Lung (tissue), 12 donors: Measurements from ENCODE around the gene FAM3B. TPM values are rescaled to one million over a fixed set of nuclear protein-coding genes. Genes with fewer than 3 reads are reported as not detected.

Source experiments
- ATAC-seq: fragments of 200-7000 bp; cut with Tn5 transposase; one replicate; pipeline ENCODE4 v1.9.1; 2020; ENCODE audit warnings: moderate number of reproducible peaks; ENCODE audit not compliant: insufficient read depth, low FRiP score
- DNase-seq, 3 donors: peaks; one replicate each; pipeline ENCODE4 v3.0.0-alpha.2; 2013 to 2017
- H3K27ac ChIP-seq, 2 donors: one replicate each; pipeline ENCODE4 v1.5.1; 2013; ENCODE audit warnings: mild to moderate bottlenecking in 2 of 2, moderate library complexity in 2 of 2, control low read depth in 1 of 2, inconsistent platforms in 1 of 2, low read depth in 1 of 2, low read length in 1 of 2
- H3K27me3 ChIP-seq, 3 donors: one replicate each; pipeline ENCODE4 v1.5.1; 2013; ENCODE audit warnings: low read length in 2 of 3; ENCODE audit not compliant: control insufficient read depth in 3 of 3, insufficient read depth in 3 of 3
- H3K36me3 ChIP-seq, 4 donors: one replicate each; pipeline ENCODE4 v1.5.1; 2013; ENCODE audit warnings: low read length in 4 of 4, mild to moderate bottlenecking in 1 of 4, moderate library complexity in 1 of 4; ENCODE audit not compliant: control insufficient read depth in 4 of 4, insufficient read depth in 4 of 4
- H3K4me1 ChIP-seq, 5 donors: one replicate each; pipeline ENCODE4 v1.5.1; 2013; ENCODE audit warnings: low read length in 5 of 5, mild to moderate bottlenecking in 2 of 5, moderate library complexity in 1 of 5; ENCODE audit not compliant: control insufficient read depth in 5 of 5, insufficient read depth in 5 of 5
- H3K4me3 ChIP-seq: one replicate; pipeline ENCODE4 v1.5.1; 2013; ENCODE audit warnings: mild to moderate bottlenecking, control low read depth, moderate library complexity
- H3K9ac ChIP-seq, 2 donors: one replicate each; pipeline ENCODE4 v1.5.1; 2013; ENCODE audit warnings: low read length in 2 of 2, control low read depth in 1 of 2; ENCODE audit not compliant: insufficient read depth in 1 of 2
- H3K9me3 ChIP-seq, 4 donors: one replicate each; pipeline ENCODE4 v1.5.1; 2013; ENCODE audit warnings: low read length in 3 of 4, mild to moderate bottlenecking in 1 of 4, moderate library complexity in 1 of 4; ENCODE audit not compliant: control insufficient read depth in 4 of 4, insufficient read depth in 3 of 4
- CTCF ChIP-seq: IDR thresholded peaks from 2 replicates; pipeline ENCODE4 v1.5.1; 2012; ENCODE audit warnings: mild to moderate bottlenecking; ENCODE audit errors: control extremely low read depth, extremely low read depth
- WGBS, 2 donors: extraction: QIAGEN DNeasy Blood & Tissue Kit; methylation state at CpG; one replicate each; pipeline ENCODE4 v1.1.7; 2013; 5-methylcytosine and 5-hydroxymethylcytosine counted together
- polyA plus RNA-seq, 2 donors: library from polyadenylated mRNA; stranded (reverse); fragments of 200-250 nt; gene quantifications; one replicate each; pipeline ENCODE4 v1.2.1, GENCODE V29; 2013
- total RNA-seq, 2 donors: library from RNA; depleted of rRNA in 1 of 2; stranded (reverse); fragments of >200 nt in 1 of 2; gene quantifications; one replicate each; pipeline ENCODE4 v1.2.1, GENCODE V29; 2014 to 2021
- donor health status: control.
- donor health status: control.
- donor health status: Bipolar disorder and iron deficiency.
- donor health status: healthy.
- donor health status: DM: yes; HTN: yes; CAD: no.

Gene FAM3B
- total and polyA plus RNA-seq, 4 donors, result 4.5 to 18.1 (median 9.0) TPM

DNA sequence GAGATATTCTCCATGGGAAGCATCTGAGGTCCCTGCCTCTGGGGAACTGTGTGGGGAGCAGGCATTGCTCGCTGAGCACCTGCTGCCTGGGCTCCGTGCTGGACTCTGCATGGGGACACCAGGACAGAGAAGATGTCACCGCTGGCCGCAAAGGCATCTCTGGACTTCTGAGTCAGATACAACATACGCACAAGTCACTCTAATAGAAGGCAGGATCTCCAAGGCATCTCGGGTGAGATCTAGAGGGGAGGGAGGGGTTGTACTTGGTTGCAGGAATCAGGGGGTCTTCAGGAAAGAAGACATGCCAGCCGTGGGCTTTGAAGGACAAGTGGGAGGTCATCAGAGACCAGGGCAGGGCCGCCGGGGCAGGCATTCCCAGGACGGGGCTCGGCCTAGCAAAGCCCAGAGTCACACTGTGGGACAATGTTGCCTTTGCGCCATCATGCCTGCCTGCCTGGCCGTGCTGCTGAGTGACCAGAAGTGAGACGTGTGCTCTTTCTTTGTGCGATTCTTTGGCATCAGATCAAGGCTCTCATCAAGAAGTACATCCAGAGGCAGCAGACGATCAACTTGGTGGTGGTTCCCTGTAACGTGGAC lies 73.5 kb downstream of the FAM3B start:
- TF ChIP-seq CTCF, result no peak
- Histone ChIP-seq H3K9ac (no peak overlapping the region), H3K27ac (no peak overlapping the region), H3K36me3 (peaks cover 0 to 15% (median 2%) of the 10 kb centered on the region in 4 donors), H3K27me3 (peaks cover 0 to 4% (median 0%) of the 10 kb centered on the region in 3 donors), H3K4me1 (no peaks in the 10 kb centered on the region), H3K4me3 (no peak overlapping the region), H3K9me3 (peaks cover 0 to 2% (median 0%) of the 10 kb centered on the region in 4 donors)
- DNase-seq (no peak), ATAC-seq (no peak)
- WGBS, 2 donors, result 93 to 94% methylated on average over 17 of the region's 17 CpGs

DNA sequence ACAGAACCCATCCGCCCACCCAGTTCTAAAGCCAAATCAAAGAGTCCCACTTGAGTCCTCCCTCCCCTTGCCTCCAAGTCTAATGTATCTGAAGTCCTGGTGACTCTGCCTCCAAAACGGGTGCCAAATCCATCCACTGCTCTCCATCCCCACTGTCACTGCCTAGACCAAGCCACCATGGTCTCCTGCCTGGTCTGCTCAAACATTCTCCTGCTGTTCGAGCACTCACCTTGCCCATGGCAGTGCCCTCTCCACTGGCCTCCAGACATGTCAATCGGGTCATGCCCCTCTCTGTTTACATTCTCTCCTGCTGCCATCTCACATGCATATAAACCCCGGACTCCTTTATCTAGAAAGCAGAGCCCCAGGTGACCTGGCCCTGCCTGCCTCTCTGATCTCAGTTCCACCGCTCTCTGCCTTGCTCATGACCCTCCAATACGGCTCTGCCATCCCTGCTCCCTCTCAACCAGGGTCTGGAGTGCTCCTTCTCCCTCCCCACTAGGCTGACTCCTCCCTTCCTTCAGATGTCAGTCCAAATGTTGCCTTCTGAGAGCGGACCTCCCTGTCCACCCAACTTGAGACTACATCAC lies 77.4 kb downstream of the FAM3B start:
- DNase-seq, result no peak
- Histone ChIP-seq H3K4me1 (peaks cover 0 to 2% (median 0%) of the 10 kb centered on the region in 5 donors), H3K4me3 (no peak overlapping the region), H3K9me3 (no peaks in the 10 kb centered on the region), H3K27ac (no peak overlapping the region), H3K9ac (no peak overlapping the region), H3K27me3 (no peaks in the 10 kb centered on the region), H3K36me3 (peaks cover 0 to 4% (median 2%) of the 10 kb centered on the region in 4 donors)
- ATAC-seq, result no peak
- no peak for TF ChIP-seq CTCF
- WGBS, 2 donors, result 90 to 91% methylated on average over 8 of the region's 8 CpGs

DNA sequence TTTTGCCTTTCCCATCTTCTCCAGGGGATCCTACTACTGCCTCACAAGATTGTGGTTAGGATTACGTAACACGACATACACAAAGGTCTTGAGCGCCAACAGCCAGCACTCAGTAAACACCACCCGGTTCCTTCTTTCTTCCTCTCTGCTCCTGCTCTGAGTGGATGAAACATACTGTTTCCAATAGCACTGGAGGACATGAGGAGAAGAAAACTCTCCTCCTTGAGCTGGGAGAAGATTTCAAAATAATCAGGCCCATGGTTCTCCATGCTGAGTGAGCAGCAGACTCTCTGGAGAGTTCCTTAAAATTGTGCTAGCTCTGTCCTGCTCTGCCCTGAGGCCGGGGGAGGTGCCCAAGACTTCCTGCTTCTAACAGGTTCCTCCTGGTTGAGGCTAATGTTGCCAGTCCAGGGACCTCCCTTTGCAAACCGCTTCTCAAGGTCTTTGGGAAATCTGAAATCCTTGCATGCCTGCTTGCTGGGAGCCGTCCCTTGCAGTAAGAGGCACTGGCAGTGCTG lies 80.0 kb downstream of the FAM3B start:
- H3K4me1 ChIP-seq, result peaks cover 0 to 2% (median 0%) of the 10 kb centered on the region in 5 donors
- no peak overlapping the region for H3K27ac ChIP-seq

More for the DNA sequence above, 80.0 kb downstream of the FAM3B start:
- Histone ChIP-seq H3K9ac (no peak overlapping the region), H3K27me3 (no peaks in the 10 kb centered on the region), H3K4me3 (no peak overlapping the region), H3K9me3 (no peaks in the 10 kb centered on the region), H3K36me3 (peaks cover 0 to 4% (median 2%) of the 10 kb centered on the region in 4 donors)
- ATAC-seq (peak; percentile 66), DNase-seq (peak in 2 of 3 donors; percentile 16 to 41)
- 16 to 40% methylated on average over 7 of the region's 7 CpGs for WGBS, 2 donors
- TF ChIP-seq CTCF, result no peak
